Activated T-cell treated with anti-CD3 and anti-CD28 coated beads, Interleukin-2, amount 50 U/mL, for 72 hours (primary cell): ENCODE results near the gene ZNF710. TPM values are rescaled to one million over a fixed set of nuclear protein-coding genes. Genes with fewer than 3 reads are reported as not detected.
"Not testable (repeated sequence)": the region's sequence is repeated elsewhere in the genome, so short reads cannot be mapped to it uniquely, and the experiment has no call there.

Source experiments
- ATAC-seq, 2 donors: fragments of 150-1000 bp; cut with Tn5 transposase; replicated peaks in 1 of 2; 2 replicates each; pipeline ENCODE4 v1.10.0; 2021; ENCODE audit warnings: moderate library complexity in 2 of 2, mild to moderate bottlenecking in 1 of 2
- DNase-seq, 2 donors: peaks; one replicate each; pipeline ENCODE4 v3.0.0; 2021 to 2022; ENCODE audit warnings: mixed read lengths in 1 of 2
- H3K27ac Mint-ChIP-seq: one replicate; pipeline ENCODE4 v1.8.0; 2022; ENCODE audit warnings: mild to moderate bottlenecking, moderate library complexity, mixed read lengths
- H3K27me3 Mint-ChIP-seq: one replicate; pipeline ENCODE4 v1.8.0; 2022; ENCODE audit warnings: low read depth, mixed read lengths
- H3K36me3 Mint-ChIP-seq, 2 donors: one replicate each; pipeline ENCODE4 v1.8.0; 2022; ENCODE audit warnings: mixed read lengths in 2 of 2, mild to moderate bottlenecking in 1 of 2; ENCODE audit not compliant: insufficient read depth in 2 of 2
- H3K4me1 Mint-ChIP-seq: one replicate; pipeline ENCODE4 v1.8.0; 2022; ENCODE audit warnings: low read depth, mixed read lengths
- H3K4me3 Mint-ChIP-seq, 2 donors: one replicate each; pipeline ENCODE4 v1.8.0; 2022; ENCODE audit warnings: mild to moderate bottlenecking in 2 of 2, mixed read lengths in 2 of 2, moderate library complexity in 2 of 2
- H3K9me3 Mint-ChIP-seq, 2 donors: one replicate each; pipeline ENCODE4 v1.8.0; 2022; ENCODE audit warnings: mixed read lengths in 2 of 2
- total RNA-seq, 2 donors: library from RNA; stranded (reverse); gene quantifications; one replicate each; pipeline ENCODE4 v1.2.3, GENCODE V29; 2022

The ZNF710 gene
- total RNA-seq, 2 donors from 2014 or later: 26.6 to 32.3 TPM

DNA sequence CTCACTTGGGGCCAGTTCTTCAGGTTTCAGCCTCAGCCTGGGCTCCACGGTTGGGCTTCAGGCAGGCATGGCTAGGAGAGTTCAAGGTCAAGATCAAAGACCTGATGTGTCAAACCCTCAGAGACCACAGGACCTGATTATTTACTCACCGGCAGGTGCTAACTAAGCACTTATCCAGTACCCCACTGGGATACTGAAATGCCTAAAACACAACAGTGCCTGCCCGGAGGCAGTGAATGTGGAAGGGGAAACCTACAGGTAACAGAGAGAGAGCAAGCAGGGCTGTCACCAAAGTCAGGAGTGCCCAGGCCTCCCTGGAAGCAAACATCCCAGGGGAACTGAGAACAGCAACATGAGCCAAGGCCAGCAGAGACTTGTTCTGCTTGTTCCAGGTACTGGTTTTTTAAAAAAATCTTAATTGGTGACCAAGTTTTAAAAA lies 94.4 kb downstream of the ZNF710 start:
- no peaks in the 10 kb centered on the region for H3K9me3 Mint-ChIP-seq
- H3K4me3 Mint-ChIP-seq: peak overlapping the region; percentile 67 to 79
- ATAC-seq (peak; percentile 29 to 49), DNase-seq (peak; percentile 43 to 47)
- peaks cover 4 to 8% of the 10 kb centered on the region in 2 donors for H3K36me3 Mint-ChIP-seq
- H3K27ac Mint-ChIP-seq: peak overlapping the region; percentile 88
- H3K4me1 Mint-ChIP-seq: peaks cover 69% of the 10 kb centered on the region
- H3K27me3 Mint-ChIP-seq: no peaks in the 10 kb centered on the region

DNA sequence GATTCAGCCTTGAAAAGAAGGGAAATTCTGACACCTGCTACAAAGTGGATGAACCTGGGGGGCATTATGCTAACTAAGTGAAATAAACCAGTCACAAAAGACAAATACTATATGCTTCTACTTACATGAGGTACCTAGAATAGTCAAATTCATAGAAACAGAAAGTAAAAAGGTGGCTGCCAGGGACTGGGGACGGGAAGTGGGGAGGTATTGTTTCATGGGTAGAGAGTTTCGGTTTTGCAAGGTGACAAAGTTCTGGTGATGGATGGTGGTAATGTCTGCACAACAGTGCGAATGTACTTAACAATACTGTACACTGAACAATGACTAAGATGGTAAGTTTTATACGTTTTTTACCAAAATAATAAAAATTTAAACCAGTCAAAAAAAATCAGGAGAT lies 96.4 kb downstream of the ZNF710 start:
- peaks cover 4 to 11% of the 10 kb centered on the region in 2 donors for H3K36me3 Mint-ChIP-seq
- DNase-seq (peak; percentile 78), ATAC-seq (peak; percentile 69 to 73)
- H3K27ac Mint-ChIP-seq: peak overlapping the region; percentile 11
- no peaks in the 10 kb centered on the region for H3K27me3 Mint-ChIP-seq
- H3K4me3 Mint-ChIP-seq: peak overlapping the region; percentile 80 to 83
- no peaks in the 10 kb centered on the region for H3K9me3 Mint-ChIP-seq
- peaks cover 78% of the 10 kb centered on the region for H3K4me1 Mint-ChIP-seq

DNA sequence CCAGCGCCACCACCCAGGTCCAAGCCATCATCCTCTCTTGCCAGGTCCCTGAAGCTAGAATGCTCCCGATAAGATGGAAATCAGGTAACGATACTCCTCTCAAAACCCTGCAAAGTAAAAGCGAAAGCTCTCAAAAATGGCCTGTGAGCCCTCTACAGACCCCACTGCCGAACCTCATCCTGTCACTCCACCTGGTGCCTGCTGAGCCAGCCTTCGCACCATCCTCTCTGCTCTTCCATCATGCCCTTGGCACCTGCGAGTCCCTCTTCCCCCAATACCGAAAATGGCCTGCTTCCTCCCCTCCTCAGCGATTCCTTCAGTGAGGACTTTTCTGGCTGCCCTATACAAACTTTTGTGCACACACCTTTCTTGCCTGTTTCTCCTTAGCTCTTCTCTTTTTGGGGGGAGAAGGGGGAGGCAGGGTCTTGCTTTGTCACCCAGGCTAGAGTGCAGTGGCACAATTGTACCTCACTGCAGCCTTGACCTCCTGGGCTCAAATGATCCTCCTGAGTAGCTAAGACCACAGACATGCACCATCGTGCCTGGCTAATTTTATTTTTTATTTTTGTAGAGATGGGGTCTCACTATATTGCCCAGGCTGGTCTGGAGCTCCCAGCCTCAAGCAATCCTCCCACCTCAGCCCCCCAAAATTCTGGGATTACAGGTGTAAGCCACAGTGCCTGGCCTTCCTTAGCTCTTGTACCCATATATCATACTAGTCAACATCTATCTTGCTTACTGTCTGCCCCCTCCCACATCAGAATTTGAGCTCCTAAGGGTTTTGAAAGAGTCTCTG lies 98.1 kb downstream of the ZNF710 start:
- Mint-ChIP-seq H3K36me3 (peaks cover 4 to 11% of the 10 kb centered on the region in 2 donors), H3K4me1 (peaks cover 81% of the 10 kb centered on the region), H3K27me3 (peaks cover 13% of the 10 kb centered on the region), H3K9me3 (no peaks in the 10 kb centered on the region), H3K4me3 (peak overlapping the region; percentile 80 to 83), H3K27ac (peak overlapping the region; percentile 60)
- peak; percentile 39 to 53 for DNase-seq
- no peak for ATAC-seq

DNA sequence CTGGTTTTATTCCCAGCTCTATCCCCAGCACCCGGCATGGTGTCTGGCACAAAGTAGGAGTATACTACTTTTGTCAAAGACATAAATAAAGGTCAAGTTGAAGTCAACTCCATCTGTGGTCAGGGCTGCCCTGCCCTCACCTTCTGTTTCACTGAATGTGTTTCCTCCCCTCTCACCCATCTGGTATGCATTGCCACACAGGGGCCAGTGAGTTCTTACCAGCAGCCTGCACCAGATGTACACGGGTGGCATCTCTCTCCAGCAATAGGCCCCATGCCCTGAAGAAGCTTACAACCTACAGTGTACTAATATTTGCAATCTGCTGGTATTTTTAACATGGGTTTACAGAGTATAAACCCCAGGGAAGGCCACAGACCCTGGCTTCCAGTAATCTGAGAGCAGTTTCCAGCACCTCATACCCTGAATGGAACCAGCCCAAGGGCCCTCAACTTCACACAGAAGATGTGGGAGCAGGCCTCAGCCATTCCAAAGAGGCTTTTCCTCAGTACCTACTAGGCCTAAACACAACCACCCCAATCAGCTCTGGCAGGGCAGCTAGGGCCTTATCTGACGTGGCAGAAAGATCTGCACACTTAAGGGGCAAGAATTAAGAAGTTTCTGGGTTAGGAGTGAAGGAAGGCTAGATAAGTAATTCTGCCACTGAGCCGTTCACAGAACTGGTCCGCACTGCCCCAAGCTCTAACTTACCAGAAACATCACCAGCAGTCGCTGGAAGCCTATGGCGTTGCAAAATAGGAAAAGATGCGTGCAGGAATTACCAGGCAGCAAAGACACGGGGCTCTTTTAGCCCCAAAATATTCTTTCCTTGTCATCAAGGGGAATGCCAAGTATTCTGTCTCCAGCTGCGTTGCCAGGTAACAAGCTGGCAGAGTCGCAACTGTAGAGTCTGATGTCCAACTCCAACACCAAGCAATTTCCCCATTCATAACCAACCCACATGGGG lies 99.0 kb downstream of the ZNF710 start:
- Mint-ChIP-seq H3K4me3 (peak overlapping the region; percentile 80 to 83), H3K36me3 (peaks cover 3 to 11% of the 10 kb centered on the region in 2 donors), H3K9me3 (no peaks in the 10 kb centered on the region), H3K27me3 (peaks cover 13% of the 10 kb centered on the region), H3K4me1 (peaks cover 72% of the 10 kb centered on the region), H3K27ac (peak overlapping the region; percentile 60)
- no peak for ATAC-seq
- peak; percentile 27 to 42 for DNase-seq

DNA sequence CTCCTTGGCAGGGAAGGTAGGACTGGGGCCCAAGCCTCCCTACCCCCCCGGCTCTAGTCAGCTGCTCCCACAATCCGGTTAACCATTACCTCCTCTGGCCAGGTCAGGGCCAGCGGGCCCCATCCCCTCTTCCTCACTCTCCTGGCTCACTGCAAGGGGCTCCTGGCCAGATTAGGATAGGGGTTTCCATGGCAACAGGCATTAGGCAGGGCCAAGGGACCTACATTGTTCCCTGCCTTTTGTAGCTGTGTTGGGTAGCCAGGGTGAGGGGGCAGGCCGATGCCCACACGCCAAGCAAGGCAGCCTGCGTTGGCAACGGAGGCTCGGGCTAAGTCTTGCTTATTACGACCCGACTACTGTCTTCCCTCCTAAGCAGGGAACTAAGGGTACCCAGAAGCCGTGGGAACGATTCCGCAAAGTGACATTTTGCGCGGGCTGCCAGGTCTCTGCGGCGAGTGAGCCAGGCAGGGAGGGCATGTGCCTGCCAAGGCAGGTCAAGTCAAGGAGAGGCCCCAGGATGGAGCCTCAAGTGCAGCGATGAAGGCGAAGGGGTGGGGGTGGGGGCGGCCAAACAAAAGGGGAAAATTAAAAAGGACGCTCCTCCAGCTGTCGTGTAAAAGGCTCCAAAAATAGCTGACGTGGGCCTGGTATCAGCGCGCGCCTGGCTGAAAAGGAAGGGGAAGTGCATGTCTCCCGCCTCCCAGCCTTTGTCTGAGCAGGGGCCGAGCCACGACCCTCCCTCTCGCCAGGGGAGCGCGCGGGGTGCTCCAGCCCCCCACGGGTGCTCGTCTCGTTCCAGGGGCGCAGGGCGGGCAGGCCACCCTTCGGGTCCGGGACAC lies 100.2 kb downstream of the ZNF710 start:
- H3K36me3 Mint-ChIP-seq: peaks cover 0 to 4% of the 10 kb centered on the region in 2 donors
- peaks cover 60% of the 10 kb centered on the region for H3K4me1 Mint-ChIP-seq
- no peak for ATAC-seq
- H3K4me3 Mint-ChIP-seq: peak overlapping the region; percentile 80 to 83
- H3K27ac Mint-ChIP-seq: peak overlapping the region; percentile 27
- H3K27me3 Mint-ChIP-seq: peaks cover 13% of the 10 kb centered on the region
- peak; percentile 41 to 42 for DNase-seq
- H3K9me3 Mint-ChIP-seq: no peaks in the 10 kb centered on the region

DNA sequence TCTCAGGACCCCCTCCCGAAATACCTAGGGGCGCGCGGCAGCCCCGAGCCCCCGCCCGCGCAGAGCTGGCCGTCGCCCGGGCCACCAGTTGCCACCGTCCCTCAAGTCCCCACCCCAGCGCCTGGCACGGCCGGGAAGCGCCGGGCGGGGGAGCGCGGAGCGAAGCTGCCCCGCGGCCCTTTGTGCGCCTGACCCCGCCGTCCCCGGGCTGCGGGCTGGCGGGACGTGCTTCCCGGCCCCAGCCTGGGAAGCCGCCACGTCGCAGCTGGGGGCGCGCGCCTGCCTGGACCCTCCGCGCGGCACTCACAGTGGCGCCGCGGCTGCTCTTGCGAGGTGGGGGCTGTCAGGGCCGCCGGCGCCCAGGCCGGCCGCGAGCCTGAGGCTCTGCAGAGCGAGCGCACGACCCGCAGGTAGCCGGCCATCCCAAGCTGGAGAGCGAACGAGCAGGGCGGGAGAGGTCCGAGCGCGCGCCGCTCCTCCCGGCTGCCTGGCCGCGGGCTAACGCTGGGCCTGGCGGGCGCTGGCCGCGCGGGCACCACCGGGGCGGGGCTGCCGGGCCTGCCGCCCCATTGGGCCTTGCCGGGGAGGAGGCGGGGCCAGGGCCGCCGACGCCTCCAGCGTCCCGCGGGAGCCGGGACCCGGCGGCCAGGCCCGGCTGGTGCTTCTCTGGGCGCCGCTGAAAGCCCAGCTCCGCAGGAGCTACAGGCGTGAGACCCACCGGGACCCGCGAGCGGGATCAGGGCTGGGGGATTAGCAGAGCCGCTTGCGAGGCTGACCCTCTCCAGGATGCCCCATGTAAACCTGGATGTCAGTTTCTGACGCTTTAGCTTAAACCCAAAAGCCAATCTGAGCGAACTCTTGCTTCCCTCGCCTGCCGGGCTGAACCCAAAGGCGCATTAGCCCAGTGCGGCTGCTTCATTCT lies 101.1 kb downstream of the ZNF710 start, which contains the start of gene IDH2:
Gene IDH2, minus strand, starts transcription at position 500 of the 922 bp plus-strand sequence. Its CDS starts 78 bp downstream, at position 422.
- Mint-ChIP-seq H3K36me3 (peaks cover 0 to 4% of the 10 kb centered on the region in 2 donors), H3K27ac (peak within 1 kb of the TSS; percentile 27), H3K9me3 (no peaks in the 10 kb centered on the region), H3K4me1 (peaks cover 51% of the 10 kb centered on the region), H3K27me3 (peaks cover 13% of the 10 kb centered on the region), H3K4me3 (peak within 1 kb of the TSS; percentile 80 to 83)
- peak; percentile 84 to 85 for ATAC-seq
- DNase-seq: peak; percentile 83 to 91

DNA sequence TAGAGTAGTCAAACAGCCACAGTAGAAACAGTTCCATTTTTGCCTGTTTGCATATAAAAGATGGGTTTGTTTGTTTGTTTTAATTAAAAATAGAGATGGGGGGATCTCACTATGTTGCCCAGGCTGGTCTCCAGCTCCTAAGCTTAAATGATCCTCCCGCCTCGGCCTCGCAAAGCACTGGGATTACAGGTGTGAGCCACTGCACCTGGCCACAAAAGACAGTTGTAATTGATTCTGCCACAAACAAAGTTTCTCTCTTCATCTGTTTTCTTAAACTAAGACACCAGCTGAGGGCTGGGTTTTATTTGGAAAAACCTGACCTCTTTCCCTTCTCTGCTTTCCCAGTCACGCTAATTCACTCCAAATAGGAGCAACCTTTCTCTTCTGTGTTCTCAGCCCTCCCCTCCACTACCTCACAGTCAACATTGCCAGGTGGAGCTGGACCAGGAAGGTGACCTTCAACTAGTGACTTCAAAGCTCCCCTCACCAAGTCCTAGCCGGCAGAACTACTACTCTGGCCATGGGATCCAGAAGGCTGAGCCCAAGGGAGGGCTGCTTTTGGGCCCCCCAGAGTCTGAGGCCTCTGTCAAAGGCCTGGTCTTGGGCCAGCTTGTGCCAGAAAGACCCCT lies 102.7 kb downstream of the ZNF710 start:
- Mint-ChIP-seq H3K27ac (no peak overlapping the region), H3K4me1 (peaks cover 35% of the 10 kb centered on the region), H3K36me3 (peaks cover 0 to 4% of the 10 kb centered on the region in 2 donors), H3K4me3 (peak overlapping the region; percentile 79 to 80), H3K9me3 (no peaks in the 10 kb centered on the region), H3K27me3 (peaks cover 13% of the 10 kb centered on the region)
- no peak for DNase-seq
- no peak for ATAC-seq

DNA sequence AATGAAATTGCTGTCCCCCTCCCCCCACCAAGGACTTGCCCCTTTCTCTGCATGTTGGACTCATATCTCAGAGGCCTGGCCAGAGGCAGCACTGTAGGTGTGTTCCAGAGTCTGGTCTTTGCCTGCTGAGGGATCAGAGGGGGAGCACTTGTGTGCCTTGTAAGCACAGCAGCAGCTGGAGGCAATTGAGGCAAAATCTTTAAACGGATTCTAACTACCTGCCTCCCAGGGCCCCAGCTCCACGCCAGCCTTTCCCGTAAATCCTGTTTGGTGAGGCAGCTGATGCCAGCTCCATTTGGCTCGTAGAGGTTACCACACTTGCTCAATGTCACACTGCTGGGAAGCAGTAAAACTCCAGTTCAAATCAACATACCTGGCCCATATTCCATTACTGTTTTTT lies 103.4 kb downstream of the ZNF710 start:
- Mint-ChIP-seq H3K4me3 (no peak overlapping the region), H3K36me3 (peaks cover 0 to 3% of the 10 kb centered on the region in 2 donors), H3K9me3 (no peaks in the 10 kb centered on the region), H3K27ac (no peak overlapping the region), H3K27me3 (peaks cover 13% of the 10 kb centered on the region), H3K4me1 (peaks cover 28% of the 10 kb centered on the region)
- ATAC-seq (no peak), DNase-seq (no peak)

DNA sequence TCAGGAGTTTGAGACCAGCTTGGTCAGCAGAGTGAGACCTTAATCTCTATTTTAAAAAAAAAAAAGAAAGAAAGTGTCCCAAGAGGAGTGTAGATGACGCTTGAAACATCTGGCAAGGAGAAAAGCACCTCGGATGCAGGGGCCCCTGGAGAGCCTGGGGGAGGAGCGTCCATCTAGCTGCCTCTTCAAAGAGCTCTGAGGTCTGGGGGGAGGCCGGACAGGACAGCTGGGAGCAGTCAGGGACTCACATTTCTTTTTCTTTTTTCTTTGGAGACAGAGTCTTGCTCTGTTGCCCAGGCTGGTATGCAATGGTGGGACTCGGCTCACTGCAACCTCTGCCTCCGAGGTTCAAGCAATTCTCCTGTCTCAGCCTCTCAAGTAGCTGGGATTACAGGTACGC lies 104.4 kb downstream of the ZNF710 start:
- Mint-ChIP-seq H3K36me3 (peaks cover 0 to 3% of the 10 kb centered on the region in 2 donors), H3K27ac (no peak overlapping the region), H3K4me1 (peaks cover 18% of the 10 kb centered on the region), H3K4me3 (no peak overlapping the region), H3K27me3 (peaks cover 13% of the 10 kb centered on the region), H3K9me3 (no peaks in the 10 kb centered on the region)
- DNase-seq (no peak), ATAC-seq (no peak)

DNA sequence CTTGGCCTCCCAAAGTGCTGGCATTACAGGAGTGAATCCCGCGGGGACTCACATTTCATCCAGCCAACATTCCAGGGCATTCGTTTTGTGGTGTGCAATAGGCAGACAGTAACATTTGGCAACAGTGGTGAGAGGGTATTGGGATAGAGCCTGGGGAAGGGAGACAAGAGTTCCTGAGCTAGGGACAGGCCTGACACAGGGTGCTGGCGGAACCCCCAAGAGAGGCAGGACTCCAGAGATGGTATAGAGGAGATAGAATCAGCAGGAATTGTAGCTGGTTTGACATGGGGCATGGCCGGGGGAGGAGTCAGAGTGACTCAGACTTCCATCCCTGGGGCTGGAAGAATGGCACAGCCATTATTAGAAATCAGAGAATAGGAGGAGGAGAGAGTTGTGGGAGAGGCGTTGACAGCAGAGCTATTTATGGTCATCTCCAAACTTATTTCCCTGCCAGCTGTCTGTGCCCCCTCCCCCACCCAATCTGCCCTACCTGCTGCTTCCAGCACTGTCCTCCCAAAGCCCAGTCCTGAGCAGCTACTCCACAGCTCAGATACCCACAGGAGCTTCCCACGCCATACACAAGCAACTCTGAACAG lies 105.5 kb downstream of the ZNF710 start:
- Mint-ChIP-seq H3K4me3 (no peak overlapping the region), H3K27ac (no peak overlapping the region)
- ATAC-seq: no peak

DNA sequence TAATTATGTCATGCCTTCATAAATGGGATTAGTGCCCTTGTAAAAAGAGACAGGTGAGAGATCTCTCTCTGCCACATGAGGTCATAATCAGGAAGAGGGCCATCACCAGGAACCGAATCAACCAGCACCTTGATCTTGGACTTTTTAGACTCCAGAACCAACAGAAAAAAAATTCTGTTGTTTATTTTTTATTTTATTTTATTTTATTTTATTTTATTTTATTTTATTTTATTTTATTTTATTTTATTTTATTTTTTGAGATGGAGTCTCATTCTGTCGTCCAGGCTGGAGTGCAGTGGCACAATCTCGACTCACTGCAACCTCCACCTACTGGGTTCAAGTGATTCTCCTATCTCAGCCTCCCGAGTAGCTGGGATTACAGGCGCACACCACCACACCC lies 106.9 kb downstream of the ZNF710 start:
- not testable (repeated sequence) for H3K4me1 Mint-ChIP-seq, ATAC-seq
- peaks cover 12% of the 10 kb centered on the region for H3K27me3 Mint-ChIP-seq

More for the DNA sequence above, 105.5 kb downstream of the ZNF710 start:
- H3K9me3 Mint-ChIP-seq: no peaks in the 10 kb centered on the region
- peaks cover 13% of the 10 kb centered on the region for H3K27me3 Mint-ChIP-seq
- H3K4me1 Mint-ChIP-seq: peaks cover 9% of the 10 kb centered on the region
- DNase-seq: no peak
- H3K36me3 Mint-ChIP-seq: no peaks in the 10 kb centered on the region

More for the DNA sequence above, 106.9 kb downstream of the ZNF710 start:
- H3K27ac Mint-ChIP-seq, DNase-seq, H3K4me3 Mint-ChIP-seq, H3K36me3 Mint-ChIP-seq, H3K9me3 Mint-ChIP-seq: not testable (repeated sequence)
